Measurements from ENCODE around the gene TSSC4.

The TSSC4 gene

DNA sequence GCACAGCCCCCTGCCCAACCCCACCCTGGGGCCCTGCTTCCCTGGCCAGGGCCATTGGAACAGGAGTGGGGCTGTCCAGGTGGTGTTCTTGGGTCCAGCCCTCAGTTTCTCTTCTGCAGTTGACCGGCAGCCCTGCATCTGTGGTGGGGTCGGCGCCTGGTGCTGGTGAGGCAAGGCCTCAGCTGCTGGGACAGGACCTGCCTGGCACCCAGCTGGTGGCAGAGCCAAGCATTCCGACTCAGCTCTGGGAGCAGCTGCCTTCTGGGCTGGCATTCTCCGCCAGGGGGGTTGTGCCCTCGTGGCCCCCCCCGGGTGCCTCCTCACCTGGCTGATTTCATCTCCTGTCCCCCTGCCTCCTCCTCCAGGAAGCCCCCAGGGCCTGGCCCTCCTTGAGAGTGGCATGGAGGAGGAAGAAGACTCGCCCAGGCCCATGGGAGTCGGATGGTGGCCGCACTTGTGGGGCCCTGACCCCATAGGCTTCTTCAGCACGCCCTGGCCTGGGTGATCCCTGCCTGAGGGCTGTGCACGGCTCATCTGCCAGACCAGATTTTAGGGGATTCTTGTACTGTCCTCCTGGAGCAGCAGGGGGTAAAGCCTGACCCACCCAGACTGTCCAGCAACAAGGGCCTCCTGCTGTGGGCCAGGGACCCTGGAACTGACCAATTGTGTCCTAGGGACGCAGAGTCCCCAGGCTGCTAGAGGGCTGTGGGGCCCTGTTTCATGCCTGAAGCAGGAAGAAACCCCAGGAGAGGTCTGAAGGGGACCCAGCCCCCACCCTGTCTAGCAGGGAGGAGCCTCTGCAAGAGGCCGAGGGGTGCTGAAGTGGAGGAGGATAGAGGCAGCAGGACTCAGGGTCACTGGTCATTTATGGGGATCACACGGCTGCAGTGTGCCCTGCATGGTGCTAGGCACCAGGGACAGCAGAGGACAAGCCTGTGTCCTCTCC, 11.8 kb upstream of the TSSC4 start:
- no peak overlapping the region for H3K27ac ChIP-seq (ENCODE audit: low read depth, low read length)
- peaks cover 87% of the 10 kb centered on the region for H3K79me2 ChIP-seq (ENCODE audit: control insufficient read depth, insufficient read depth, low read length, unreplicated experiment)
- no peaks in the 10 kb centered on the region for H3K27me3 ChIP-seq (ENCODE audit: insufficient read depth, low read length)
- H2AFZ ChIP-seq (ENCODE audit: low read length, unreplicated experiment), result no peak overlapping the region
- no peak overlapping the region for H3K4me3 ChIP-seq (ENCODE audit: low read depth, low read length)
- H3K36me3 ChIP-seq (ENCODE audit: insufficient read depth, low read length), result peaks cover 2% of the 10 kb centered on the region; the same call in 1 of the 2 replicates
- H3K4me1 ChIP-seq (ENCODE audit: control insufficient read depth, insufficient read depth, low read length, unreplicated experiment), result peaks cover 39% of the 10 kb centered on the region

GRCh38 chr11:2389377-2390026, 11.0 kb upstream of the TSSC4 start:
- Histone ChIP-seq H3K4me1 (ENCODE audit: control insufficient read depth, insufficient read depth, low read length, unreplicated experiment) (peaks cover 37% of the 10 kb centered on the region), H2AFZ (ENCODE audit: low read length, unreplicated experiment) (no peak overlapping the region), H3K4me3 (ENCODE audit: low read depth, low read length) (no peak overlapping the region), H3K36me3 (ENCODE audit: insufficient read depth, low read length) (peaks cover 2% of the 10 kb centered on the region; the same call in 1 of the 2 replicates), H3K27me3 (ENCODE audit: insufficient read depth, low read length) (no peaks in the 10 kb centered on the region), H3K79me2 (ENCODE audit: control insufficient read depth, insufficient read depth, low read length, unreplicated experiment) (peaks cover 81% of the 10 kb centered on the region), H3K27ac (ENCODE audit: low read depth, low read length) (no peak overlapping the region)

DNA sequence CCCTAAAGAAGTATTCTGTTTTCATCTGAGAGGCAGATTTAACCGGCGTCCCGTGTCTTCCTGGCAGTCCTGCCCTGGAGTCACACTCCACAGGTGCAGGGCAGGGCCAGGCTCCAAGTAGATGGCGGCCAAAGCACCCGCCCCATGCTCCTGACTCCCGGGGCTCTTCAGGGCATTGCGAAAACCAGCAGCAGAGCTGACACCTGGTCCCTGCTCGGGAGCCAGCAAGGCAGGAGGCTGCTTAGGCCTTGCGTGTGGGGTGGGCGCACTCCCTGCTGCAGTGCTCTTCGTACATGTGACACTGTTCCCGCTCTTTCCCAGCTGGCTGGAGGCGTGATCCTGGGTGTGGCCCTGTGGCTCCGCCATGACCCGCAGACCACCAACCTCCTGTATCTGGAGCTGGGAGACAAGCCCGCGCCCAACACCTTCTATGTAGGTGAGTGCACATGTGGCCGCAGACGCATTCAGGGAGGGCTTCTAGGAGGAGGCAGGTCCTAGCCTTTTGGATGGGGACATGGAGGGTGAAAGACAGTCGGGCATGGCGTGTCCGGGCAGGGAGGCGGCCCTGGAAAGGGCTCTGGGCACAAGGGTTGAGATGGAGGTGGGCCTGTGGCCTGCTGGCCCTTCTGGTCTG, 10.3 kb upstream of the TSSC4 start:
- H2AFZ ChIP-seq (ENCODE audit: low read length, unreplicated experiment), result no peak overlapping the region

DNA sequence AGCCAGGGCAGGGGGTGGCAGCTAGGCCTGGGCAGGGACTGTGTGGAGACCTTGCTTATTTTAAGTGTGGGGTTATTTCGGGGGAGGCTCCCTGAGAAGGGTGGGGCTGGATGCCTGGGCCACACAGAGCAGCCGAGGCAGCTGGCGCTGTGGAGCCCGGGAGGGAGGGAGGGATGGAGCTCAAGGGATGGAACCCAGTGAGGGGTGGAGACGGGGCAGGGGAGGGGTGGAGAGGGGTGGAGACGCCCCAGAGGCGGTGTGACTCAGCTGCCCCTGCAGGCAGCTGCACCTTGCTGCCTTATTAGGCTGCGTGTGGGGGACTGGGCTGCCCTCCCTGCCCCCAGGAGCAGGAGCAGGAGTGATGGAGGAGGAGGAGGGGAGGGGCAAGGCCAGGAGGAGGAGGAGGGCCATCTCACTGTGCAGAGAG, 9.8 kb upstream of the TSSC4 start:
- Histone ChIP-seq H3K27ac (ENCODE audit: low read depth, low read length) (no peak overlapping the region), H3K4me3 (ENCODE audit: low read depth, low read length) (no peak overlapping the region), H3K36me3 (ENCODE audit: insufficient read depth, low read length) (no peaks in the 10 kb centered on the region), H2AFZ (ENCODE audit: low read length, unreplicated experiment) (no peak overlapping the region), H3K27me3 (ENCODE audit: insufficient read depth, low read length) (no peaks in the 10 kb centered on the region), H3K79me2 (ENCODE audit: control insufficient read depth, insufficient read depth, low read length, unreplicated experiment) (peaks cover 74% of the 10 kb centered on the region), H3K4me1 (ENCODE audit: control insufficient read depth, insufficient read depth, low read length, unreplicated experiment) (peaks cover 37% of the 10 kb centered on the region)

More for the DNA sequence above, 10.3 kb upstream of the TSSC4 start:
- no peaks in the 10 kb centered on the region for H3K36me3 ChIP-seq (ENCODE audit: insufficient read depth, low read length)
- H3K4me1 ChIP-seq (ENCODE audit: control insufficient read depth, insufficient read depth, low read length, unreplicated experiment), result peaks cover 37% of the 10 kb centered on the region
- H3K4me3 ChIP-seq (ENCODE audit: low read depth, low read length), result no peak overlapping the region
- no peak overlapping the region for H3K27ac ChIP-seq (ENCODE audit: low read depth, low read length)
- no peaks in the 10 kb centered on the region for H3K27me3 ChIP-seq (ENCODE audit: insufficient read depth, low read length)
- peaks cover 79% of the 10 kb centered on the region for H3K79me2 ChIP-seq (ENCODE audit: control insufficient read depth, insufficient read depth, low read length, unreplicated experiment)

DNA sequence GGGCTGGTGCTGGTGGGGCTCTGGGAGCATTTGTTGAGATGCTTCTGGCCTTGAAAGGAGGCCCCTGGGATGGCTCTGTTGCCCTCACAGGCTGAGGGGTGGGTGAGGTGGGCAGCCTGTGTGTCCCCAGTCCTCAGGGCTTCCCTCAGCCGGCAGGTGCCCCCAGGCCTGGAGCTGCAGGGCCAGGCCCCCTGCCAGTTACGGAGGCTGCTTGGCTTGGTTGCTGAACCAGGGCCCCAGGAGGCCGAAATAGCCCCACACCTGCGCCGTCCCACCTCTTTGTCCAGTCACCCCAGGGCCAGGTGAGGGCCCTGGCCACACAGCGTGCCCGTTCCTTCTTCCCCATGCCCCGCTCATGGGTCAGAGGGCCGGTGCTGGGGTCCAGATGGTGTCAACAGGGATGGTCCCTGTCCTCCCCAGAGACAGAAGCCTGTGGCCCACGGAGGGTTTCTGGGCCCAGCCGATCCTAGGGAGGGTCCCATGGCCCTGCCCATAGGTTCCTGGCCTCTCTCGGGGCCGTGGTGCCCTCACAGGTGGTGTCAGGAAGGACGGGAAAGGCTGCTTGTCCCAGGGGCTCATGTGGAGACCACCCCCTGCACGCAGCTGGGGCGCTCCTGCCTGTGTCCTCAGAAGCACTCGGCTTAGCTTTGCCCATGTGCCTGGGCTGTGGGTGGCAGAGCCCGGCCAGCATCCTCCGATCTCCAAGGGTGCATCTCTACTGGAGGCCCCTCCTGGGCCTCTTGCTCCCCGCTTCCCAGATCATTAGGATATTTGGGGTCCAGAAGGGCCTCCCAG, 9.2 kb upstream of the TSSC4 start:
- H3K4me1 ChIP-seq (ENCODE audit: control insufficient read depth, insufficient read depth, low read length, unreplicated experiment), result peaks cover 35% of the 10 kb centered on the region
- peaks cover 68% of the 10 kb centered on the region for H3K79me2 ChIP-seq (ENCODE audit: control insufficient read depth, insufficient read depth, low read length, unreplicated experiment)
- no peaks in the 10 kb centered on the region for H3K36me3 ChIP-seq (ENCODE audit: insufficient read depth, low read length)
- no peak overlapping the region for H3K4me3 ChIP-seq (ENCODE audit: low read depth, low read length)
- H2AFZ ChIP-seq (ENCODE audit: low read length, unreplicated experiment), result no peak overlapping the region
- no peak overlapping the region for H3K27ac ChIP-seq (ENCODE audit: low read depth, low read length)
- H3K27me3 ChIP-seq (ENCODE audit: insufficient read depth, low read length), result no peaks in the 10 kb centered on the region

- H3K79me2 ChIP-seq (ENCODE audit: control insufficient read depth, insufficient read depth, low read length, unreplicated experiment), result peaks cover 58% of the 10 kb centered on the region
- no peak overlapping the region for H2AFZ ChIP-seq (ENCODE audit: low read length, unreplicated experiment)
- no peaks in the 10 kb centered on the region for H3K27me3 ChIP-seq (ENCODE audit: insufficient read depth, low read length)
- no peak overlapping the region for H3K27ac ChIP-seq (ENCODE audit: low read depth, low read length)
- peaks cover 25% of the 10 kb centered on the region for H3K4me1 ChIP-seq (ENCODE audit: control insufficient read depth, insufficient read depth, low read length, unreplicated experiment)
- H3K36me3 ChIP-seq (ENCODE audit: insufficient read depth, low read length), result no peaks in the 10 kb centered on the region
- H3K4me3 ChIP-seq (ENCODE audit: low read depth, low read length), result no peak overlapping the region
Observed at GRCh38 chr11:2392241-2392959, 8.2 kb upstream of the TSSC4 start.

DNA sequence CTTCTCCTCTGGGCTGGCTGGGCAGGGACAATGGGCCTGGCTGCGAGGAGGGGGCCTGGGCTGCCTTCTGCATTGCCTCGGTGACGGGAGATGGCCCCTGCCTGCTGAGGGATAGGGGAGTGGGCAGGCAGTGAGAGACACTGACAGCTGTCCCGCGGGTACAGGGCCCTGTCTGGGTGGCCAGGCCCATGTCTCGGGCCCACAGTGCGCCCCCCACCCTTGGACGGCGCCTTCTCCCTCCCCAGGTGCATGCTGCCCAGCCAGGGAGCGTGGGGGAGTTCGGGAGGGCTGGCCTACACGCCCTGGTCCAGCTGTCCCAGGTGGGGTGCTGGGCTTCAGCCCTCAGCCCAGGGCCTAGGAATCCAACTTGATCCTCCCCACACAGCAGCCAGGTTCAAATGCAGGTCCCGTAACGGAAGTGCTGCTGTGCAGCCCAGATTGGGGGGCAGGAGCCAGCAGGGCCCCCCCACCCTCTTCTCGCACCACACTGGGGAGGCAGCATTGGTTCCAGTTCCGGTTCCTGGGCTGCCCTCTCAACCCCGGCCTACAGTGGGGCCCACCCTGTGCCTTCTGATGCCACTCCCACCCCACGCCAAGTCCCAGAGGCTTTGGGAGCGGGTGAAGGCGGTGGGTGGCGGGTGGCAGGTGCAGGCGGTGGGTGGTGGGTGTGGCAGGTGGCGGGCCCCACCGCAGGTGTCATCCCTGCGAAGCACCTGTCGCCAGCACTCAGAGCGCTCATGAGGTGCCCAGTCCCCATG, 7.3 kb upstream of the TSSC4 start:
- Histone ChIP-seq H3K36me3 (ENCODE audit: insufficient read depth, low read length) (0 out of 2 replicates have a peak, but pooled peaks cover 3% of the 10 kb centered on the region), H3K4me3 (ENCODE audit: low read depth, low read length) (no peak overlapping the region), H3K27ac (ENCODE audit: low read depth, low read length) (no peak overlapping the region), H3K27me3 (ENCODE audit: insufficient read depth, low read length) (no peaks in the 10 kb centered on the region), H3K4me1 (ENCODE audit: control insufficient read depth, insufficient read depth, low read length, unreplicated experiment) (peaks cover 20% of the 10 kb centered on the region), H3K79me2 (ENCODE audit: control insufficient read depth, insufficient read depth, low read length, unreplicated experiment) (peaks cover 49% of the 10 kb centered on the region), H2AFZ (ENCODE audit: low read length, unreplicated experiment) (no peak overlapping the region)

GRCh38 chr11:2393941-2394817, 6.4 kb upstream of the TSSC4 start:
- H3K27me3 ChIP-seq (ENCODE audit: insufficient read depth, low read length), result no peaks in the 10 kb centered on the region
- peaks cover 21% of the 10 kb centered on the region for H3K4me1 ChIP-seq (ENCODE audit: control insufficient read depth, insufficient read depth, low read length, unreplicated experiment)
- no peak overlapping the region for H3K27ac ChIP-seq (ENCODE audit: low read depth, low read length)
- H3K36me3 ChIP-seq (ENCODE audit: insufficient read depth, low read length), result 0 out of 2 replicates have a peak, but pooled peaks cover 5% of the 10 kb centered on the region
- H3K79me2 ChIP-seq (ENCODE audit: control insufficient read depth, insufficient read depth, low read length, unreplicated experiment), result peaks cover 40% of the 10 kb centered on the region
- H3K4me3 ChIP-seq (ENCODE audit: low read depth, low read length), result no peak overlapping the region
- no peak overlapping the region for H2AFZ ChIP-seq (ENCODE audit: low read length, unreplicated experiment)

- Histone ChIP-seq H2AFZ (ENCODE audit: low read length, unreplicated experiment) (no peak overlapping the region), H3K4me3 (ENCODE audit: low read depth, low read length) (no peak overlapping the region), H3K27ac (ENCODE audit: low read depth, low read length) (no peak overlapping the region), H3K36me3 (ENCODE audit: insufficient read depth, low read length) (0 out of 2 replicates have a peak, but pooled peaks cover 5% of the 10 kb centered on the region), H3K4me1 (ENCODE audit: control insufficient read depth, insufficient read depth, low read length, unreplicated experiment) (peaks cover 23% of the 10 kb centered on the region), H3K79me2 (ENCODE audit: control insufficient read depth, insufficient read depth, low read length, unreplicated experiment) (peaks cover 34% of the 10 kb centered on the region), H3K27me3 (ENCODE audit: insufficient read depth, low read length) (no peaks in the 10 kb centered on the region)
Observed at GRCh38 chr11:2394818-2395105, 5.8 kb upstream of the TSSC4 start.

Measured in ACC112 (cell line).